Ishikawa (cell line): ENCODE data around the gene KLHL7.

Source experiments
- CEBPB ChIP-seq: IDR thresholded peaks from 2 replicates; pipeline ENCODE4 v1.6.1; 2012
- CREB1 ChIP-seq: IDR thresholded peaks from 2 replicates; pipeline ENCODE4 v1.6.1; 2012; ENCODE audit warnings: low read depth
- EGR1 ChIP-seq: IDR thresholded peaks from 2 replicates; pipeline ENCODE4 v1.6.1; 2012
- EP300 ChIP-seq: IDR thresholded peaks from 2 replicates; pipeline ENCODE4 v1.6.1; 2012; ENCODE audit warnings: borderline replicate concordance
- FOXM1 ChIP-seq: IDR thresholded peaks from 2 replicates; pipeline ENCODE4 v1.6.1; 2012; ENCODE audit warnings: low read depth, borderline replicate concordance
- NFIC ChIP-seq: IDR thresholded peaks from 2 replicates; pipeline ENCODE4 v1.6.1; 2012
- RAD21 ChIP-seq: IDR thresholded peaks from 2 replicates; pipeline ENCODE4 v1.6.1; 2012; ENCODE audit warnings: low read depth
- TAF1 ChIP-seq: IDR thresholded peaks from 2 replicates; pipeline ENCODE4 v1.6.1; 2012; ENCODE audit warnings: low read depth, mild to moderate bottlenecking
- TCF12 ChIP-seq: IDR thresholded peaks from 2 replicates; pipeline ENCODE4 v1.6.1; 2012; ENCODE audit warnings: low read depth
- TEAD4 ChIP-seq: IDR thresholded peaks from 2 replicates; pipeline ENCODE4 v1.6.1; 2012
- YY1 ChIP-seq: IDR thresholded peaks from 2 replicates; pipeline ENCODE4 v1.6.1; 2012; ENCODE audit warnings: low read depth
- ZBTB7A ChIP-seq: IDR thresholded peaks from 2 replicates; pipeline ENCODE4 v1.6.1; 2012; ENCODE audit warnings: low read depth
- TF ChIP-seq, protein P1 (sequence below): IDR thresholded peaks from 2 replicates; pipeline ENCODE4 v1.6.1; 2012
- TF ChIP-seq, protein P2 (sequence below): IDR thresholded peaks from 2 replicates; pipeline ENCODE4 v1.6.1; 2012
- TF ChIP-seq, protein P3 (sequence below): IDR thresholded peaks from 2 replicates; pipeline ENCODE4 v1.6.1; 2012; ENCODE audit warnings: low read depth, mild to moderate bottlenecking

KLHL7 gene

DNA sequence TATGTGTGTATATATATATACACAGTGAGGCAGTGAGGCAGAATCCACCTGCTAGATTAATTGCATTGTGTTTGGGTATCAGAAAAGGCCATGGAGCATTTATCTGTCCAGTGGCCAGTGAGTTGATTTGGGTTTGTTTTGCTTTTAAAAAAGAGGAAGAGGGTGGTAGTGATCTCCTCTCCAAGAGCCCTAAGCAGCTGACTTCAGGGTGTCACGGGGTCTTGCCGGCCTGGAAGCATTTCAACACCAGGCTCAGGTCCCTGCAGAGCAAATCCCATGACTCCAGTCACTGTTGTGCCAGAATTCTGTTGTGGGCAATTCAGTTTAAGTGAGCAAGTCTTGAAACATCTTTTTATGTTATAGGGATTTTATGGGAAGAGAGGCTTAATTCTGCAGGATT, 110.4 kb downstream of the KLHL7 start:
- TF ChIP-seq NFIC = no peak
- no peak for TF ChIP-seq RAD21
- TF ChIP-seq, protein P1, sequence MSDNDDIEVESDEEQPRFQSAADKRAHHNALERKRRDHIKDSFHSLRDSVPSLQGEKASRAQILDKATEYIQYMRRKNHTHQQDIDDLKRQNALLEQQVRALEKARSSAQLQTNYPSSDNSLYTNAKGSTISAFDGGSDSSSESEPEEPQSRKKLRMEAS = no peak
- no peak for TF ChIP-seq EGR1
- no peak for TF ChIP-seq CEBPB
- TF ChIP-seq TCF12 = no peak
- no peak for TF ChIP-seq CREB1
- TF ChIP-seq, protein P2, sequence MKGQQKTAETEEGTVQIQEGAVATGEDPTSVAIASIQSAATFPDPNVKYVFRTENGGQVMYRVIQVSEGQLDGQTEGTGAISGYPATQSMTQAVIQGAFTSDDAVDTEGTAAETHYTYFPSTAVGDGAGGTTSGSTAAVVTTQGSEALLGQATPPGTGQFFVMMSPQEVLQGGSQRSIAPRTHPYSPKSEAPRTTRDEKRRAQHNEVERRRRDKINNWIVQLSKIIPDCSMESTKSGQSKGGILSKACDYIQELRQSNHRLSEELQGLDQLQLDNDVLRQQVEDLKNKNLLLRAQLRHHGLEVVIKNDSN = no peak
- TF ChIP-seq FOXM1 = no peak
- TF ChIP-seq TAF1 = no peak
- no peak for TF ChIP-seq YY1
- TF ChIP-seq, protein P3, sequence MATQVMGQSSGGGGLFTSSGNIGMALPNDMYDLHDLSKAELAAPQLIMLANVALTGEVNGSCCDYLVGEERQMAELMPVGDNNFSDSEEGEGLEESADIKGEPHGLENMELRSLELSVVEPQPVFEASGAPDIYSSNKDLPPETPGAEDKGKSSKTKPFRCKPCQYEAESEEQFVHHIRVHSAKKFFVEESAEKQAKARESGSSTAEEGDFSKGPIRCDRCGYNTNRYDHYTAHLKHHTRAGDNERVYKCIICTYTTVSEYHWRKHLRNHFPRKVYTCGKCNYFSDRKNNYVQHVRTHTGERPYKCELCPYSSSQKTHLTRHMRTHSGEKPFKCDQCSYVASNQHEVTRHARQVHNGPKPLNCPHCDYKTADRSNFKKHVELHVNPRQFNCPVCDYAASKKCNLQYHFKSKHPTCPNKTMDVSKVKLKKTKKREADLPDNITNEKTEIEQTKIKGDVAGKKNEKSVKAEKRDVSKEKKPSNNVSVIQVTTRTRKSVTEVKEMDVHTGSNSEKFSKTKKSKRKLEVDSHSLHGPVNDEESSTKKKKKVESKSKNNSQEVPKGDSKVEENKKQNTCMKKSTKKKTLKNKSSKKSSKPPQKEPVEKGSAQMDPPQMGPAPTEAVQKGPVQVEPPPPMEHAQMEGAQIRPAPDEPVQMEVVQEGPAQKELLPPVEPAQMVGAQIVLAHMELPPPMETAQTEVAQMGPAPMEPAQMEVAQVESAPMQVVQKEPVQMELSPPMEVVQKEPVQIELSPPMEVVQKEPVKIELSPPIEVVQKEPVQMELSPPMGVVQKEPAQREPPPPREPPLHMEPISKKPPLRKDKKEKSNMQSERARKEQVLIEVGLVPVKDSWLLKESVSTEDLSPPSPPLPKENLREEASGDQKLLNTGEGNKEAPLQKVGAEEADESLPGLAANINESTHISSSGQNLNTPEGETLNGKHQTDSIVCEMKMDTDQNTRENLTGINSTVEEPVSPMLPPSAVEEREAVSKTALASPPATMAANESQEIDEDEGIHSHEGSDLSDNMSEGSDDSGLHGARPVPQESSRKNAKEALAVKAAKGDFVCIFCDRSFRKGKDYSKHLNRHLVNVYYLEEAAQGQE = no peak
- no peak for TF ChIP-seq EP300
- TF ChIP-seq ZBTB7A = no peak
- no peak for TF ChIP-seq TEAD4

DNA sequence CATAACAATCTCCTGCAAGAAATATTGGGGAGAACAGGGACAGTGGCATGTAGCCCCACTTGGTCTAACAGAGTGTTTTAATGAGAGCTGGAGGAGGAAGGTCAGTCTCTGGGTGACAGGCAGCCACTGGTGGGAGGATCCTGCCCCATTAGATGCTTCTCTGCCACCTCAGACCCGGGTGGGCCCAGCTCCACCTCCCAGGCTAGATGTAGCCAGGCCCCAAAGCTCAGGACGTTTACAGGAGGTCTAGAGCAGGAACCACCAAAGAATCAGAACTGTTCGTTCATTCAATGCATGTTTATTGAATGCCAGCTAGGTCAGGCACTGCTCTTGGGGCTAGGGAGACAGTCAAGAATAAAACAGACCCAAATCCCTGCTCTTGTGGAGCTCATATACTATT, 112.6 kb downstream of the KLHL7 start:
- no peak for TF ChIP-seq NFIC
- no peak for TF ChIP-seq YY1
- TF ChIP-seq TAF1 = no peak
- no peak for TF ChIP-seq RAD21
- TF ChIP-seq, protein P2 = no peak
- TF ChIP-seq EGR1 = no peak
- TF ChIP-seq EP300 = no peak
- no peak for TF ChIP-seq TCF12
- TF ChIP-seq, protein P1 = no peak
- no peak for TF ChIP-seq TEAD4
- TF ChIP-seq, protein P3 = no peak
- no peak for TF ChIP-seq CREB1
- TF ChIP-seq ZBTB7A = no peak
- TF ChIP-seq CEBPB = no peak
- TF ChIP-seq FOXM1 = no peak

DNA sequence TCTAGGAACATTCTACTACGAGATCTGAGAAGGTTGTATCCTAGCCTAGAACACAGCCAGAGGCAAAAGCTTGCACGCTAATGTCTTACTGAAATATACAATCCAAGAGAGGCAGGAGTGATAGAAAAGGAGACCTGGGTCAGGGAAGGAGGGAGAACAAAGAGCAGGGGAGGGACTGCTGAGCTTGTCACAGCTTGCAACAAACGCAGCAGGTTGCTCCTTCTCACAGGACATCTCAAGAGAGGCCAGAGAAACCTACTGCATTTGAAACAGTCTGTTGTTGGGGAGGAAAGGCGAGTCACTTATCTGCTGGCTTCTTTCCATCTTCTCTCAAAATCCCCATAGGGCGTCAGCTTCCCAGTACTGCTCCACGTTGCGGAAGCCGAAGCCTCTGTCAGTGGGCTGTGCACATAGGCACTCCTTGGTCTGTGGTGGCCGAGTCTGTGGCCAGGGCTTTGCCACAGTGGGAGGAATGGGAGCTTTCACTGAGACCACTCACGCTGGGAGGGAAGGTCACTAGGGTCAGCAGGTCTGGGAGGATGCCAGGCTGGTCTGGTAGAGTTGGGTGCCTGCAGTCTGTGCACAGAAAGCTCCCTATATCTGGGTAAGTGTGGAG, 115.2 kb downstream of the KLHL7 start:
- TF ChIP-seq EP300 (no peak), RAD21 (no peak), EGR1 (no peak), TAF1 (no peak), TEAD4 (no peak), YY1 (no peak)
- TF ChIP-seq, protein P3 = no peak
- TF ChIP-seq, protein P2 = no peak
- TF ChIP-seq, protein P1 = no peak

DNA sequence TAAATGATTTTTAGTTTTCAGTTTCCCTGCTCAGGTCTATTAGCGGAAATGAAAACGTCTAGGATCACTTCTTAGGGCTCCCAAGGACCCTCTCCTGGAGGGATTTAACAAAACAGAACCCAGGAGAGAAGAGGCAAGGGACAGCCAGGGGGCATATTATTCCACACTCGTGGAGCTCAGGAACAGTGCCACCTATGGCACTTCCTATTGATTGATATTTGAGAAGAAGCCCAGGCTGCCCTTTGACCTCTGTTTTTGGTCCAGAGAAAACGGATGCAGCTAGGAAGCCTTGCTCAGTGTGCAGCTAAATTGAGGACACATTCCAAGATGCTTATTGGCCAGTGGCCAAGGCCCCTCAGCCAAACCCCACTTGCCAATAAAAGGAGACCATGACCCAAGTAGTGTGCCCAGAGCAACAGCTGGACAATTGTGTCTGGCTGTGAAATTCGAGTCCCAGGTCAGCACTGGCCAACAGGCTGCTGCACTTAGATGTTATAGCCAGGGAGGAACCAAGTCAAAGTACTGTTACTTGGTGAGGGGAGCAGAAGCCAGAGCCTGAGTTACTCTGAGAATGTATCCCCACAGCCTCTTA, 117.0 kb downstream of the KLHL7 start:
- TF ChIP-seq NFIC (no peak), EGR1 (no peak), EP300 (no peak), RAD21 (no peak), CREB1 (no peak), TAF1 (no peak)
